ENCODE measurements around the gene PSRC1.

Gene PSRC1

GRCh38 chr1:109271458-109271857, 11.5 kb downstream of the PSRC1 start:
- DNase-seq = no peak

DNA sequence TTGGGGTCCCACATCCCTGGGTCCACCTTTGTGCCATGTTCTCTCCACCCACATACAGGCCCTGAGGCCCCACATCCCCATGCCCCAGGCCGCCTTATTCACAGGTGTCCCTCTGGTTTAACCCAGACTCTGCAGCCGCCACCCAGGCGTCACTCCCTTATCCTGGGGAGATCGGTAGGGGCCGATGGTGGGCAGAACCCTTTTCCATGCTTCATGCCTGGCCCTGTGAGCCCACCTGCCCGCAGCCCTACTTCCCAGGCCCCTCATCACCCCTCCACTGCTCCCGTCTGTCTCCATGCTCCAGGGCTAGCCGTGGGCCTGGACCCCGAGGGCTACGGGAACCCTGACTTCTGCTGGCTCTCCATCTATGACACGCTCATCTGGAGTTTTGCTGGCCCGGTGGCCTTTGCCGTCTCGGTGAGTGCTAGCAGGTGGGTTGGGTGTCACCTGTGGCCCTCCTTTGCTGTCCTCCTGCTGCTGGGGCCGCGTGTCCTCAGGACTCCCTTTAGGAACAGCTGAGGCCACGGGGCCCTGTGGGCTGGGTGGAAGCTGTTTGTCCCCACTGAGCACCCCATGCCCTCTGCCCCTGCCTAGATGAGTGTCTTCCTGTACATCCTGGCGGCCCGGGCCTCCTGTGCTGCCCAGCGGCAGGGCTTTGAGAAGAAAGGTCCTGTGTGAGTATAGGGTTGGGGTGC, 12.2 kb downstream of the PSRC1 start:
- no peak for DNase-seq

GRCh38 chr1:109269981-109270622, 12.8 kb downstream of the PSRC1 start:
- no peak for DNase-seq

DNA sequence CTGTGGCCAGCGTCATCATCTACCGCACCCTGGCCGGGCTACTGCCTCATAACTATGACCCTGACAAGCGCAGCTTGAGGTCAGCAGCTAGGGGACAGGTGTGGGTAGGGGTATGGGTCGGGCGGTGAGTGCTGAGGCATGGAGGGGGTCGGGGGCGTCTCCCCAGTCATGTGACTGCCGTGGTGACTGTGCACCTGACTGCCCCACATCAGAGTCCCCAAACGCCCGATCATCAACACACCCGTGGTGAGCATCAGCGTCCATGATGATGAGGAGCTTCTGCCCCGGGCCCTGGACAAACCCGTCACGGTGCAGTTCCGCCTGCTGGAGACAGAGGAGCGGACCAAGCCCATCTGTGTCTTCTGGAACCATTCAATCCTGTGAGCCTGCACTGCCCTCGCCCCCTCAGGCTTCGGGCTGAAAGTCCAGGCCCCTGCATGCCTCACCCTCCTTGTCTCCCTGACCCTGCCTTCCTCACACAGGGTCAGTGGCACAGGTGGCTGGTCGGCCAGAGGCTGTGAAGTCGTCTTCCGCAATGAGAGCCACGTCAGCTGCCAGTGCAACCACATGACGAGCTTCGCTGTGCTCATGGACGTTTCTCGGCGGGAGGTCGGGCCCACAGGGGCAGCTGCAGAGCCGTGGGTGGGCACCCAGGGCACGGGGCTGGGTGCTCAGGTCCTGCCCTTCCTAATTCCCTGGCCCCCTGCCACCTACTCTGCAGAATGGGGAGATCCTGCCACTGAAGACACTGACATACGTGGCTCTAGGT, 13.5 kb downstream of the PSRC1 start:
- no peak for DNase-seq

DNA sequence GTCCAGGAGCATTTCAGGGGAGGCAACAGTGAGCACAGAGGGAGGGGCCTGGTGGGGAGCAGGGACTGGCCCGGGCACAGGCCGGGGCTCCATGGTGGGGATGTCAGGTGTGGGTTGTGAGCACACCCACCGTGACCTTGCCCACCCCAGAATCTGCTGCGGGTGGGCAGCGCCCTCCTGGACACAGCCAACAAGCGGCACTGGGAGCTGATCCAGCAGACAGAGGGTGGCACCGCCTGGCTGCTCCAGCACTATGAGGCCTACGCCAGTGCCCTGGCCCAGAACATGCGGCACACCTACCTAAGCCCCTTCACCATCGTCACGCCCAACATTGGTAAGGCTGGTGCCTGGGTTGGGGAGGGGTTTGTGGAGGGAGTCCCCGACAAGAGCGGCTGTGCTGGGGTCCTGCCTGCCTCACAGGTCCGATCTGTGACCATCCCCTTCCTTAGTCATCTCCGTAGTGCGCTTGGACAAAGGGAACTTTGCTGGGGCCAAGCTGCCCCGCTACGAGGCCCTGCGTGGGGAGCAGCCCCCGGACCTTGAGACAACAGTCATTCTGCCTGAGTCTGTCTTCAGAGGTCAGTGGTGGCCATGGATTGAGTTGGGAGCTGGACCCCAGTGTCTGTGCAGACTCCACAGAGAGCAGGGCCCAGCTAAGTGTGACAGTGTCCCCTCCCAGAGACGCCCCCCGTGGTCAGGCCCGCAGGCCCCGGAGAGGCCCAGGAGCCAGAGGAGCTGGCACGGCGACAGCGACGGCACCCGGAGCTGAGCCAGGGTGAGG, 14.3 kb downstream of the PSRC1 start:
- DNase-seq = no peak

GRCh38 chr1:109267743-109268300, 15.1 kb downstream of the PSRC1 start:
- no peak for DNase-seq

DNA sequence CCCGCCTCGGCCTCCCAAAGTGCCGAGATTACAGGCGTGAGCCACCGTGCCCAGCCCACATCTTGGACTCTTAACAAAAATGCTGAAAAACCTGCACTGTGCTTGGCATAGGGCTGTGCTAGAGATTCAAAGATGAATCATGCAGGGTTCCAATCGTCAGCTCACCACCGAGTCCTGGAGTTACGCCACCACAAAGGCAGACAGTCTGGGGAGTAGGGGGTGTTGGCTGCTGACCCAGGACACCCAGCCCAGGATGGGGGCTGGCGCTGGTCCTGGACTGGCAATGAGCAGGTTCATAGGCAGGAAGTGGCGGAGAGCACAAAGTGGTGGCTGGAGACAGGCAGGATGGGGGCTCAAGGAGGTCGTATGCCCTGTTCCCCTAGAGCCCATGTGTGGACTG, 16.0 kb downstream of the PSRC1 start:
- DNase-seq = no peak

DNA sequence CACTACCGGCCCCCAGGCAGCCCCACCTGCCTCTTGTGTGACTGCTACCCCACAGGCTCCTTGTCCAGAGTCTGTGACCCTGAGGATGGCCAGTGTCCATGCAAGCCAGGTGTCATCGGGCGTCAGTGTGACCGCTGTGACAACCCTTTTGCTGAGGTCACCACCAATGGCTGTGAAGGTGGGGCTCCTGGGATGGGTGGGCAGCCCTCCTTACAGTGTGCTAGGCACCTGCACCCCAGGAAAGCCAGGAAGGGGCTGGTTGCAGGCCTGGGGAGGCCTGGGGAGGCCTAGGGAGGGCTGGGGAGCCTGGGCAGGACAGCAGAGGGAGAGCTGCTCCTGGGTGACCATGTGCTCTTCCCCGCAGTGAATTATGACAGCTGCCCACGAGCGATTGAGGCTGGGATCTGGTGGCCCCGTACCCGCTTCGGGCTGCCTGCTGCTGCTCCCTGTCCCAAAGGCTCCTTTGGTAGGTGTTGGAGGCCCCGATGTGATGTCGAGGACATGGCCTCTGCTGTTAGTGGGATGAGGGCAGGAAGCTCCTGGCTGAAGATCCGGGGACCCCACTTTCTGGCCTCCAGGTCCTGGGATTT, 17.1 kb downstream of the PSRC1 start:
- DNase-seq = no peak

DNA sequence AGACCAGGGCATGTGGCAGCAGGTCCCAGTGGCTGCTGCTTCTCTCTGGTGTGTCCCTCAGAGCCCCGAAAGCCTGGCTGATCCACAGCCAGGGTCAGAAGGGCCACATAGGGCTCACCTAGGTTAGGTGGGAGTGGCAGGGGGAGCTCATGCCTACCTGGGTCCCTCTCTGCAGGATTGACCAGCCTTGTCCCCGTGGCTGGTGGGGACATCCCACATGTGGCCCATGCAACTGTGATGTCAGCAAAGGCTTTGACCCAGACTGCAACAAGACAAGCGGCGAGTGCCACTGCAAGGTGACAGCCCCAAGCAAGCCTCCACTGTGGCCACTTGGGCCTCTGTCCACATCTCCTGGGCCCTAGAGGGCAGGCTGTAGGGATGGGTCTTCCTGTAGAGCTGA, 17.9 kb downstream of the PSRC1 start:
- no peak for DNase-seq

GRCh38 chr1:109264379-109264755, 18.6 kb downstream of the PSRC1 start:
- no peak for DNase-seq

GRCh38 chr1:109263597-109264378, 19.2 kb downstream of the PSRC1 start:
- DNase-seq = peak; percentile 36

DNA sequence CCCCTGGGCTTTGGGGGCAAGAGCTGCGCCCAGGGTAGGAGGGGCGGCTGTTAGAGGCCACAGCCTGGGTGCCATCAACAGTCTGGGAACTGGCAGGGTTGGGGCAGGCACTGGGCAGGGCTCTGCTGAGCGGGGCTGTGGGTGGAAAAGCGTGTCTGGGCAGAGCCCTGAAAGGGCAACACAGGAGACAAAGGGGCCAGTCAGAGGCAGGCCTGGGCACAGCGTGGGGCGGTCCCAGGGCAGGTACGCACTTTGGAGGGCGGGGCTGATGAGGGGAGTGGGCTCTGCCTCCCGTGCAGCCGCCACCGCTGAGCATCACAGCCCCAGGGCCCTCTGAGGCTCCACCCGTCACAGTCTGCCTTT, 19.7 kb downstream of the PSRC1 start:
- no peak for DNase-seq

GRCh38 chr1:109262231-109263055, 20.5 kb downstream of the PSRC1 start:
- DNase-seq = no peak

GRCh38 chr1:109261578-109261977, 21.4 kb downstream of the PSRC1 start:
- DNase-seq = no peak

DNA sequence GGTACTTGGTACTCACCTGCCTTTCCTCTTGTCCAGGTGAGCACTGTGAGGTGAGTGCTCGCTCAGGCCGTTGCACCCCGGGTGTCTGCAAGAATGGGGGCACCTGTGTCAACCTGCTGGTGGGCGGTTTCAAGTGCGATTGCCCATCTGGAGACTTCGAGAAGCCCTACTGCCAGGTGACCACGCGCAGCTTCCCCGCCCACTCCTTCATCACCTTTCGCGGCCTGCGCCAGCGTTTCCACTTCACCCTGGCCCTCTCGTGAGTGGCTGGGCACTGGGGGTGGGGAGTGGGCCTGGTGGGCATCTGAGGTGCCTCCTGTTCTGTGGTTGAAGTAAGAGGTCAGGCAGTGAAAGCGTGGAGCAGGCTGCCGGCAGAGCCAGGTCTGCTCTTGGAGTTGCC, 21.9 kb downstream of the PSRC1 start:
- no peak for DNase-seq

- DNase-seq = no peak
Observed at GRCh38 chr1:109259674-109260557, 23.0 kb downstream of the PSRC1 start.

DNA sequence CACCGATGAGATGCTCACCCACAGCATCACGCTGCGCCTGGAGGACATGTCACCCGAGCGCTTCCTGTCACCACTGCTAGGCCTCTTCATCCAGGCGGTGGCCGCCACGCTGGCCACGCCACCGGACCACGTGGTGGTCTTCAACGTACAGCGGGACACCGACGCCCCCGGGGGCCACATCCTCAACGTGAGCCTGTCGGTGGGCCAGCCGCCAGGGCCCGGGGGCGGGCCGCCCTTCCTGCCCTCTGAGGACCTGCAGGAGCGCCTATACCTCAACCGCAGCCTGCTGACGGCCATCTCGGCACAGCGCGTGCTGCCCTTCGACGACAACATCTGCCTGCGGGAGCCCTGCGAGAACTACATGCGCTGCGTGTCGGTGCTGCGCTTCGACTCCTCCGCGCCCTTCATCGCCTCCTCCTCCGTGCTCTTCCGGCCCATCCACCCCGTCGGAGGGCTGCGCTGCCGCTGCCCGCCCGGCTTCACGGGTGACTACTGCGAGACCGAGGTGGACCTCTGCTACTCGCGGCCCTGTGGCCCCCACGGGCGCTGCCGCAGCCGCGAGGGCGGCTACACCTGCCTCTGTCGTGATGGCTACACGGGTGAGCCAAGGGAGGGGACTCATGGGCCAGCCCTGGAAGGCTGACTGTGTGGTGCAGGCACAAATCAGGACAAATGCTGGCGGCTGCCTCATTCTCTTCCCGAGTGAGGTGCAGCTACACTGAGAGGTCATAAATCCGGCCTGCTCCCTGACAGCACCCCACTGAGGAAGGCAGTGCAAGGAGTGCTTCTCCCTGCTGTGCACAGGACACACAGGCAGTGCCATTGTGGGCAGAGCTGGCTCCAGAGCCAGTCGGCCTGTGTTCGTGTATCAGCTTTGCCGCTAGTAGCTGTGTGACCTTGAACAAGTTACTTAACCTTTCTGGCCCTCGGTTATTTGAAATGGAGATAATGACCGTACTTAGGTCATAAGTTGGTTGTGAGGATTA, 24.2 kb downstream of the PSRC1 start:
- DNase-seq = no peak

GRCh38 chr1:109257682-109258421, 25.1 kb downstream of the PSRC1 start:
- DNase-seq = no peak
